Kidney epithelial cell (primary cell): ENCODE measurements around the gene ACOT12. TPM values are rescaled to one million over a fixed set of nuclear protein-coding genes. Genes with fewer than 3 reads are reported as not detected.
"Not testable (repeated sequence)": the region's sequence is repeated elsewhere in the genome, so short reads cannot be mapped to it uniquely, and the experiment has no call there.

Experiments
- DNase-seq: peaks from one replicate; pipeline ENCODE4 v3.0.0-alpha.2; 2010; ENCODE audit warnings: low read depth
- H3K27me3 ChIP-seq: 2 replicates; pipeline ENCODE4 v1.6.0; 2011; ENCODE audit warnings: low read length; ENCODE audit not compliant: control insufficient read depth, insufficient read depth
- H3K36me3 ChIP-seq: 2 replicates; pipeline ENCODE4 v1.5.1; 2011; ENCODE audit warnings: low read length; ENCODE audit not compliant: control insufficient read depth, insufficient read depth
- H3K4me3 ChIP-seq: 2 replicates; pipeline ENCODE4 v1.5.1; 2011; ENCODE audit warnings: low read depth, mild to moderate bottlenecking, control low read depth, low read length
- CTCF ChIP-seq: IDR thresholded peaks from 2 replicates; pipeline ENCODE4 v1.5.1; 2011; ENCODE audit warnings: mild to moderate bottlenecking, moderate library complexity, low read length, control low read depth, inconsistent platforms; ENCODE audit not compliant: insufficient read depth, poor library complexity, severe bottlenecking
- total RNA-seq: library from RNA; depleted of rRNA; stranded (reverse); fragments of >200 nt; gene quantifications from 2 replicates; pipeline ENCODE4 v1.2.3, GENCODE V29; 2015

The ACOT12 gene
- total RNA-seq, 1 donor from 2014 or later, result not detected

- Histone ChIP-seq H3K36me3 (no peaks in the 10 kb centered on the region), H3K4me3 (no peak overlapping the region), H3K27me3 (no peaks in the 10 kb centered on the region)
- DNase-seq, result peak; percentile 90
- no peak for TF ChIP-seq CTCF
Observed at GRCh38 chr5:81420039-81420667, 26.2 kb upstream of the ACOT12 start.

GRCh38 chr5:81418606-81419005, 24.7 kb upstream of the ACOT12 start:
- H3K4me3 ChIP-seq, result no peak overlapping the region

GRCh38 chr5:81417052-81417451, 23.1 kb upstream of the ACOT12 start:
- no peak for DNase-seq
- Histone ChIP-seq H3K36me3 (no peaks in the 10 kb centered on the region), H3K27me3 (no peaks in the 10 kb centered on the region), H3K4me3 (no peak overlapping the region)
- no peak for TF ChIP-seq CTCF

More at GRCh38 chr5:81418606-81419005, 24.7 kb upstream of the ACOT12 start:
- H3K36me3 ChIP-seq, result no peaks in the 10 kb centered on the region
- TF ChIP-seq CTCF, result no peak
- no peaks in the 10 kb centered on the region for H3K27me3 ChIP-seq
- DNase-seq, result no peak

- no peaks in the 10 kb centered on the region for H3K27me3 ChIP-seq
- no peaks in the 10 kb centered on the region for H3K36me3 ChIP-seq
- no peak for TF ChIP-seq CTCF
Observed at GRCh38 chr5:81409896-81410295, 16.0 kb upstream of the ACOT12 start.

GRCh38 chr5:81409361-81409760, 15.4 kb upstream of the ACOT12 start:
- Histone ChIP-seq H3K27me3 (no peaks in the 10 kb centered on the region), H3K4me3 (no peak overlapping the region), H3K36me3 (no peaks in the 10 kb centered on the region)
- TF ChIP-seq CTCF, result no peak
- DNase-seq, result no peak

More at GRCh38 chr5:81409896-81410295, 16.0 kb upstream of the ACOT12 start:
- no peak for DNase-seq
- no peak overlapping the region for H3K4me3 ChIP-seq

- no peak for DNase-seq
- TF ChIP-seq CTCF, result no peak
- Histone ChIP-seq H3K27me3 (no peaks in the 10 kb centered on the region), H3K36me3 (no peaks in the 10 kb centered on the region), H3K4me3 (no peak overlapping the region)
Observed at GRCh38 chr5:81408496-81408895, 14.6 kb upstream of the ACOT12 start.

- not testable (repeated sequence) for DNase-seq, H3K36me3 ChIP-seq, H3K27me3 ChIP-seq
Observed at GRCh38 chr5:81407811-81408210, 13.9 kb upstream of the ACOT12 start.

More at GRCh38 chr5:81407811-81408210, 13.9 kb upstream of the ACOT12 start:
- not testable (repeated sequence) for H3K4me3 ChIP-seq
